Astrocyte (in vitro differentiated cells and primary cell): ENCODE results near the gene PVALEF.

Source experiments
- CTCF ChIP-seq: IDR thresholded peaks from 2 replicates; pipeline ENCODE4 v1.5.1; 2011; ENCODE audit warnings: low read depth, mild to moderate bottlenecking, inconsistent platforms, low read length, moderate library complexity; ENCODE audit not compliant: insufficient read depth
- EZH2 ChIP-seq: IDR thresholded peaks from 2 replicates; pipeline ENCODE4 v1.6.1; 2012; ENCODE audit warnings: mild to moderate bottlenecking, low read length, inconsistent platforms; ENCODE audit not compliant: insufficient read depth

GRCh38 chr17:81191646-81192045 lies 26.3 kb downstream of the PVALEF start:
- no peak for TF ChIP-seq CTCF
- no peak for TF ChIP-seq EZH2
